Measurements from ENCODE around the gene GRM4.

GRM4 gene

GRCh38 chr6:33990061-33990541 is 155.8 kb downstream of the GRM4 start:
- no peak for DNase-seq

GRCh38 chr6:33989016-33989854 is 156.7 kb downstream of the GRM4 start:
- no peak for DNase-seq

- DNase-seq: no peak
These were observed 157.5 kb downstream of the GRM4 start for GRCh38 chr6:33988121-33989015.

- DNase-seq: no peak
These were observed 158.3 kb downstream of the GRM4 start for GRCh38 chr6:33987531-33988021.

- DNase-seq: no peak
These were observed 159.9 kb downstream of the GRM4 start for GRCh38 chr6:33985947-33986346.

GRCh38 chr6:33985313-33985751 is 160.6 kb downstream of the GRM4 start:
- no peak for DNase-seq

- DNase-seq: no peak
These were observed 161.2 kb downstream of the GRM4 start for GRCh38 chr6:33984466-33985312.

GRCh38 chr6:33983721-33984465 is 162.0 kb downstream of the GRM4 start:
- DNase-seq: no peak

GRCh38 chr6:33983109-33983716 is 162.7 kb downstream of the GRM4 start:
- DNase-seq: no peak

- no peak for DNase-seq
These were observed 164.0 kb downstream of the GRM4 start for GRCh38 chr6:33981861-33982260.

- DNase-seq: no peak
These were observed 164.5 kb downstream of the GRM4 start for GRCh38 chr6:33981421-33981820.

GRCh38 chr6:33980176-33981175 is 165.4 kb downstream of the GRM4 start:
- no peak for DNase-seq

GRCh38 chr6:33979750-33980149 is 166.1 kb downstream of the GRM4 start:
- DNase-seq: no peak

- no peak for DNase-seq
These were observed 167.3 kb downstream of the GRM4 start for GRCh38 chr6:33978412-33979150.

GRCh38 chr6:33977606-33978411 is 168.1 kb downstream of the GRM4 start:
- no peak for DNase-seq

- DNase-seq: no peak
These were observed 169.2 kb downstream of the GRM4 start for GRCh38 chr6:33976437-33977360.

All from activated gamma-delta T cell (primary cell).